HG03196 (cell line): ENCODE measurements around the gene PFKP.
"Not testable (repeated sequence)": the region's sequence is repeated elsewhere in the genome, so short reads cannot be mapped to it uniquely, and the experiment has no call there.

Experiments
- ATAC-seq: cut with Tn5 transposase; IDR thresholded peaks from one replicate; pipeline ENCODE4 v1.9.1; 2021; ENCODE audit not compliant: unreplicated experiment

PFKP gene

DNA sequence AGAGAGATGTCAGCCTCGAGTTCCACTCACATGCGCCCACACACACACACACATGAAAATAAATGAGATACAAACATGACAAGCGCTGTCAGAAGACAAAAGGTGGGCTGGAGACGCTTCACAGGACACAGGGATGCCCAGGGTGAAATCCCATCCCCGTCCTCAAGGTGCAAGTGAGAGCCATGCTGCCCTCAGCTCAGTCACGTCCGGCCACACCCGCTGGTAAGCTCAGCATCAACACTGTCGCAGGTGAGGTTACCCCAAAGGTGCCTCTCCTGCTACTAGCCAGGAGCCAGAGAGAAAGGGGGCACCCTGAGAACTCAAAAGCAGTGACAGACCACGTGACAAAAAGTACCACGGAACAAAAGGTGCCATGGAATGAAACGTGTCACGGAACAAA lies 83.0 kb downstream of the PFKP start:
- ATAC-seq: no peak

DNA sequence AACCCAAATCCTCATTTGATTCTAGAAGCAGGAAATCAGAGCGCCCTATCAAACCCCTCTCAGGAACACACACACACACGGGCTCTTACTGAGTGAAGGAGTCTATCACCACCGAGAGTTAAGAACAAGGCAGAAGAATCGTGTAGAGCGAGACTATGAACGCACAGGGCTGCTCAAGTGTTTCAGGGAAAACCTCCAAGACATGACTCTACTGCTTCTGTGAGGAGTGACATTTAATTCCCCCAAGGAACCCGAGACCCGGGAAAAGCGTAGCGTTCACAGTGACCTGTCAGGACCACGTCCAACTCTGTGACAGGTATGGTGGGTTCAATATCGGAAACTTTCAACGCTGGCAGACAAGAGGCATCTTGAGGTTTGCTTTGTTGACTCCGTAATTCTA lies 83.6 kb downstream of the PFKP start:
- no peak for ATAC-seq

DNA sequence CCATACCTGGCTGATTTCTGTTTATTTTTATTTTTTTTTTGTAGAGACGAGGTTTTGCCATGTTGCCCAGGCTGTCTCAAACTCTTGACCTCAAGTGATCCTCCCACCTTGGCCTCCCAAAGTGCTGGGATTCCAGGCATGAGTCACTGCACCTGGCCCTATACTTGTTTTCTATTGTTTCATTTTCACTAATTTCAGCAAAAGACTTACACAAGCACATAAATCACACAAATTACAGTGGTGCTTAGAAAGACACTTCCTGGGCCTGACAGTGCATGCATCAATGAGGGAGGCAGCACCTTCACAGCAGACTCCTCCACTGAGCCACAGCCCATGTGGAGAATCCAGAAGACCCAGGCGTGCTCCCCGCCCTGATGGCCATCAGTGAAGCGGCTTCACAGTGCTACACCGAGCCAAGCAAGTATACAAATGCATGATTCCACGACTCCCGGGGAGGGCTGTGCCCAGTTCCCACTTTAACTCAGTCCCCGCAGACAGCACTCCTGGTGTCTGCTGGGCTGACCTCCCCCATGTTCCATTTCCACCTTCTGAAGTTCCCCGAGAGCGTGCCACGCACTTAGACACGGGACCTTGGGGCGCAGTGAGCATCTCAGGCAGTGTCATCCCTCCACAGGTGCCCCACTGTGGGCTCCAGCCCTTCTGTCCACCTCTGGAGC lies 84.7 kb downstream of the PFKP start:
- no peak for ATAC-seq

DNA sequence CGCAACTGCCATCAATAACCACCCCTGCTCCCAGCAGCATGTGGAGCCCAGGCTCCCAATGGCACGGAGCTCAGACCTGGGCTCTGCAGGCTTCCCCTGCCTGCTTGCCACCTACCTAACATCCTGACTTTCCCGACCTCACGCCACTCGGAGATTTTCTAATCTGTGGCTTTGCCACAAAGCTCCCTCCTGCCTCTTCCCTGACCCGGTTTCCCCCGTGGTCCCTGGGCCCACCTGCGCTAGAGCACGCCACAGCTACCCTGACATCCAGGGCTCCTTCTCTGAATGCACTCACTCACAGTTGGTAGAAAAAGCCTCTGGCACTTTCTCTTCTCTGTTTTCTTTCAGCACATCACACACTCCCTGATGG lies 85.2 kb downstream of the PFKP start:
- no peak for ATAC-seq

DNA sequence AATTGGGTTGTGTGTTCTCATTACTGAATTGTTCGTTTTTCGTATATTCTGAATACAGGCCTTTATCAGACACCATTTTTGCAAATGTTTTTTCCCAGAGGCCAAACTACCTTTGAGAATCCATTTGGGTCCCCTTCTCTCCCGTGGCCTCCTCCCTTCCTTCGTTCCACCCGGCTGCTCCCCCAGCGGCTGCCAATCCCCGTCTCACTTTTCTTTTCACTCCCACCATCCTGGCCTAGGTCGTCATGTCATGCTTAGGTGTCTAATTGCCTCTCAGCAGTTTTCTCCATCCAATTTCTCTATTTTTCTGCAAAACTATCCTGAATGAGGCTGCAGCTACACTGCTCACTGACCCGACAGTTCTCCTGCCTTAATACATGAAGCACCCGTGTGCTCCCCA lies 87.3 kb downstream of the PFKP start:
- no peak for ATAC-seq

DNA sequence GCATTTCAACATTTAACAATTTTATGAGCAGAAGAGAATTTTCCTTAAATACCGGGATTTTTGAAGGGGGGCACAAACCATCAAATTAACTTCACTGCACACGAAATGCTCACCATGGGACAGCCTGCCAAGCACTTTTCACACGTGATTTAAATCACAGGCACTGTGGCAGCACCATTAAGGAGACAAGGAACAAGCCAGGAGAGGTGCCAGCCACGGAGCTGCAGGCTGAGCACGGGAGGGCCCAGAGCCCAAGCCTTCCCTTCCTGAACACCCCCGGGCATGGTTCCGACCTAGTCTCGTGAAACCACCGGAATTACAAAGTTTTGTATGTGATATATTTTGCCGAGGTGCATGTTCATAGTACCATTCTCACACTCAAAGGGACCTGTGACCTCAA lies 91.8 kb downstream of the PFKP start:
- no peak for ATAC-seq

DNA sequence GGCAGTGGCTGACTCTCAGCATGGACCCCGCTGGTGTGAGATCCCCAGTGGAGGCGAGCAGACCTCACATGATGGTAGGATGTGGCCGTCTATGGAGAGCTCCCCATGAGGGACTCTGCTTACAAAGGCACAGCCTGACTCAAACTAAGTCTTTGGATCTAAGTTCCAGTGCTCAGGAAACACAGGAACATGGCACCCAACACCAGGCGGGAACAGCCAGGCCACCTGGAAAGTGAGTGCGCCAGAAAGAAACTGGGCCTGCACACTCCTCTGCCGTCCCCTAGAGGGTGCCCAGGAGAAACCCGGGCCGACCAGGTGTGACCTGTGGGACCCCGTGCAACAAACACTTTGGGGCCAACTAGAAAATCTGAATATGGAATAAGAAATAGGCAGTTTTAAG lies 95.2 kb downstream of the PFKP start:
- ATAC-seq: no peak

DNA sequence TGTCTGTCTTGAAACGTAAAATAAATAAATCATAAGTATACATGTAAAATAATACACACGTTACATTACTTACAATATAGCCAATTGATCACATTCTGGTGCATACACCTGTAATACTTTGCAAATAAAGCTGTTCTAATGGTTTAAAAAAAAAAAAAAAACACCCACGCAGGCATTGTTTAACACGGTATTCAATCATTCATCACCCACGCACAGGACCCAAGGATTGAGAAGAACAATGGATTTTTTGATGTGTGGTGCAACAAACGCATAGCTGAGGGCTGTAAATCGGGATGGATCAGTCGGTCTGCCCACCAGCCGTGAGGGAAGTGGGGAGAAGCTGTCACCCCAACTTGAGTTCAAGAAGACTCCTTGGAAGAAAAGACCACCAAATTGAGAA lies 96.5 kb downstream of the PFKP start:
- ATAC-seq: no peak

DNA sequence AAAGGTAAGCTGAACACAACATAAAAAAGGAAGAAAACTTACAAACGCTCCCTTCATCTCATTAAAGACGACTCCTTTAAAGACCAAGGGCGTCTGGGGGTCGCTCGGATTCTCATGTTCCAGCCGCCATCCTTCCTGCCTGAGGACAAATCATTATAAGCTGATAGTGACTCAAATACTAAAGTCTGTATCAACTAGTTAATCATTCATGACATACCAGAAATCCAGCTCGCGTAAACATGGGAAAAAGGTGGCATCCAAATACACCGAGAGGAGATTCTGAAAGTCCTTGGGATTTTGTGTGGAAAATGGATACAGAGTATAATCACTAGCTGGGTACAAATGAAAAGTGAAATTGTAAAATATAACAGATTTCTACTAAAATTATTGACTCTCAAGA lies 97.8 kb downstream of the PFKP start:
- no peak for ATAC-seq

DNA sequence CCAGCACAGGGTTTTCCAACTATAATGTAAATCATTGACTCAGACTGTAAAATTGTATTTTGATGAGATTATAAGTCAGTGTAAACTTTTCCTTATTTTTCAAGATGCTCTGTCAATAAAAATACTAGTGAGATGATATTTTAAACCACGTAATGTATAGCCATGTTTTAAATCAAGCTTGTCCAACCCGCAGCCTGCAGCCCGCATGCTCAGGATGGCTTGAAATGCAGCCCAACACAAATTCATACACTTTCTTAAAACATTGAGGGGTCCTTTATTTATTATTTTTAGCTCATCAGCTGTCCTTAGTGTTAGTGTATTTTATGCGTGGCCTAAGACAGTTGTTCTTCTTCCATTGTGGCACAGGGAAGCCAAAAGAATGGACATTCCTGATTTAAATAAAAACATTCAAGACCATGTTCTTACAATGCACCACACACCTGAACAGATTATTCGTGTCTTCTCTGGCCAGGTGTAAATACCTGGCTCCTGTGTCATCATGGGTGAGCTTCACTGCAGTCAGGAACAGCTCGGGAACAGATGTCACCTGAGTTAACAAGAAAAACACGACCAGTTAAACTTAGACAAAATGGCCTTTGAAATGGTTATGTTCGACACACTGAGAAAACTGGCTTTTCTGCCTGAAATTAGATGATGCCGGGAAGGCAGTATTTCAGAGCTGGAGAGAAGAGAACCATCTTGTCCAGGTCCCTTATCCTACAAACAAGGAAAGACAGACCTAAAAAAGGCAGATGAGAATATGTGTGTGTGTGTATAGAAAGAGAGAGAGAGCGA lies 99.3 kb downstream of the PFKP start:
- no peak for ATAC-seq

DNA sequence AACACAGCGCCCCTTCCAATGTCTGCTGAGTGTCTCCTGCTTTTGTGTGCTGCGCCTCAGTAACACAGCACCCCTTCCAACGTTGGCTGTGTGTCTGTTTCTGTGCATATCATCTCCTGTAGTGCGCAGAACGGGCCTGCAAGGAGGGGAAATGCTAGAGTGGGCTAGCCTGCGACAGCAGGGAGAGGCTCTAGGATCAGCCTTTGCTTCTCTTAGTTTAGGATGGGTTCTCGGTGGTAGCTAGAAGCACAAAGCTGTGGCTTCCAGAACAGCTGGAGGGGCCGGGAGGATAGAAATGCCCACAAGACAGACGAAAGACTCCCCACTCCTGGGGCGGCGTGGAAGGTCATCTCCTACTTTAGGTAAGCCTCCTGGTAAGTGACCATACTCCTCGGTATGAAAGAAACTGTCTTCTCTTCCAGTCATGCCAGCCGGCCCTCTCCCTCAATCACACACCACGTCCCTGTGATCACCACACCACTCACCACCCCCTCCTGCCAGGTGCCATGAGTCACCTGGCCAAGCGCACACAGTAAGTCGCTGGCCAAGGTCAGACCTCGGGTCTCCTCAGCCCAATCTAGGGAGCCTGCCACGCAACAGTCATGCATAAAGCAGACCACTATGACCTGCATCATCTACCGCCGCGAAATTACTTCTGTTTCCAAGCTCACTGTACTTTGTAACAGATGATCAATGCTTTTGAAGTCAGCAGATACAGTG lies 100.4 kb downstream of the PFKP start:
- no peak for ATAC-seq

DNA sequence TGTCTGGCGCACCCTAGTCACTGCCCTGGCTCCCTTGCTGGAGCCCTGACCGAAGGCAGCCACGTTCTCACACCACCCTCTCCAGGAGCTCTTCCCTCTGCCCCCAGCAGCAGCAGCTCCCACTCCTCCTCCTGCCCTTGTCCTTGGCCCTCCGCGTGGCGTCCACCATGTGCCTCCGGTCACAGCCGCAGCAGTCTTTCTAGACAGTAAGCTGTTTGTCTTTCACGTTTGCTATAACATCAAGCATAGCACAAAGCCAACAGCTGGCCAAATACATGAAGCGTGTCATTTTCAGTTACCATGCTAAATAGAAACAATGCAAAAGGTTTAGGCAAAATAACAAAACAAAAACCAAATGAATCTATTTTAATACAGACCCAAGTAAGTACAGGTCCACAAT lies 101.9 kb downstream of the PFKP start:
- no peak for ATAC-seq

DNA sequence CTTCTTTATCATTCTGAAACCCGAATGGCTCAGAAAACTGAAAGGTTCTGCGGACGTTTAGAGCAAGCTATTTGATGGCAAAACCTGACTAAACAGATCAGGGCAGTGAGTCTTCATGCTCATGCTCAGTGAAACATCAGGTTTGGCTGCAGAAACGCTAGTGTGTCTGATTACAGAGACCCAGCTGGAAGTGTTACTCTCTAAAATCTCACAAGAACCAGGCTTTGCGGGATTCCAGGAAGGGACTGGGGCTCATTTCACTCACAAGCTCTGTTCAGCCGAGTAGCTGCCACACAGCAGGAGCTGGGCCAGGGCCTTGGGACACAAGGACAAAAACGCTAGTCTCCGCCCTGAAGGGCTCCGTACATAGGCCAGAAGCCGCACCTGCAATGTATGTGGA lies 102.3 kb downstream of the PFKP start:
- no peak for ATAC-seq

DNA sequence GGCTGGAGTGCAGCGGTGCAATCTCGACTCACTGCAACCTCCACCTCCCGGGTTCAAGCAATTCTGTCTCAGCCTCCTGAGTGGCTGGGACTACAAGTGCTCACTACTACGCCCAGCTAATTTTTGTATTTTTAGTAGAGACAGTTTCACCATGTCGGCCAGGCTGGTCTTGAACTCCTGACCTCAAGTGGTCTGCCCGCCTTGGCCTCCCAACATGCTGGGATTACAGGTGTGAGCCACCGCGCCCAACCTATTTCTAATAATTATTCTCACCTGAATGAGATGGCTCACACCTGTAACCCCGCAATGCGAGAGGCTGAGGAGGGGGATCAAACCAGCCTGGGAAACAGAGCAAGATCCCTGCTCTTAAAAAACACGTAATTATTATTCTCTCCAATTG lies 104.1 kb downstream of the PFKP start:
- ATAC-seq: not testable (repeated sequence)

DNA sequence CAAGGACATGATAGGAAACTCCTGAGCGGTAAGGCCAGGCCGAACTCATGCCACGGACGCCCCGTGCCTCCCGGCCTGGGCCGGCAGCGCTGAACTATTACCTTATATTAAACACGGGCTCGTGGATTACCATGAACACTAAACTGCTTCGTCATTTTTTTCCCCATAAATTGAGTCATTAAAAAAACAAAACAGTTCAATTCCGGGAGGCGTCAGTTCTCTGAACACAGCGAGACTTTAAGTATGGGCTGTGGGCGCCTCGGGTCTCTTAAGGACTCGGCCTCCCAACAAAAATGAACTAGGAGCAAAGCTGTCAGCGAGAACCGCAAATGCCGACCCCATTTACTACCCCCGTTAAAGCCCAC lies 104.7 kb downstream of the PFKP start:
- no peak for ATAC-seq

DNA sequence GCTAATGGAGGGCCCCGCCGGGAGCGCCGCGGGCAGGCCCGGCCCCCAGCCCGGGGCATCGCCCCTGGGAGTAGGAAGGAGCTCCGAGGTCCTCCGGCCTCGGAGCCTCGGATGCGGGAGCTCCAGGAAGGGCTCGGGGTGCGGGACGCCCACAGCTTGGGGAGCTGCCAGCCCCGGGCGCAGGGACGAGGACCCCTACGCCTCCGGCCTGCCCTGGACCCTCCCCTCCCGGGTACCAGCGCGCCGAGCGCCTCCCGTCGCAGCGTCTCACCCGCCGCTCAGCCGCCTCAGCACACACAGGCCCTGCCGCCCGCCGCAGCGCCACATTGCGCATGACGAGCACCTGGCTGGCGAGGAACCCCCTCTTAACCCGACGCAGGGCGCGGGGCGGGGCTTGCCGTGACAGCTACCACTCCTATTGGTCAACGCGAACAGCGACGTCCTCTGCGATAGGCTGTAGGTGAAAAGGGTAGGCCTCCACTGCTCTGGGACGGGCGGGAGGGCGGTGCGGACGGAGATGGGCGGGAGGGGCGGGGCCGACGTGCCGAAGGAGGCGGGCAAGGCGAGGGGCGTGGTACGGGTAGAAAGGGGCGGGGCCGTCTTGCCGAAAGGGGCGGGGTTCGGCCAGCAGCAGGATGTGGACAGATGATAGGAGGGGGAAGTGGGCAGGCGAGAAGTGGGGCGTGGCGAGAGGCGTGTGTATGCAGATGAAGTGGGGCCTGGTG lies 105.3 kb downstream of the PFKP start, which contains the start of gene PITRM1:
Gene PITRM1 (minus strand): TSS at position 337 of the 725 bp plus-strand sequence. CDS start 10 bp downstream, at position 327.
- ATAC-seq: peak; percentile 97

DNA sequence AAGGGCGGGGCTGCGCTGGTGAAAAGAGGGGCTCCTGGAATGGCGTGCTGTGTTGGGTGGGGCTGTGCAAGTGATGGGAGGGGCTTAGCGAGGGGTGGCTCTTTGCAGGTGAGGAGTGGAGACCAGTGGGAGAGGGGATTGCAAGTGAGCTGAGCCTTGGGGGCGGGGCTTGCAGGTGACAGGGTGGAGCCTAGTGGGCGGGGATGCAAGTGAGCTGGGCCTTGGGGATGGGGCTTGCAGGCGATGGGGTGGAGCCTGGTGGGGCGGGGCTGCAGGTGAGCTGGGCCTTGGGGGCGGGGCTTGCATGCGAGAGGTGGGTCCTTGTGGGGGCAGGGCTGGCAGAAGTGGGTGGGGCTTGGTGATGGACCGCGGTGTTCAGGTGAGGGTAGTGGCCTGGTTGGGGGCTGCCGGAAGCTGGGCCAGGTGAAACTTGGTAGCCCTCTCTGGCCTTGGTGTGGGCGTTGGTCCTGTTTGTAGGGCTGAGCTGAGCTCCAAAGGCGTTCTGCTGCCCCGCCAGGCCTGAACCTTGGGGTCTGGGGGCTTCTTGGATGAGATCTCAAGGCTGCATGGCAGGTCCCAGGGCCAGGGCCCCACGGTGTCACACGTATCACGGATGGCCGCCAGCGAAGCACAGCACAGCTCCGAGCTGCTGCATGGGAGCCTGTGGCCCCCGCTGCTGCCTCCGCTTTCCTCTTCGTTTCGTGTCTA lies 106.0 kb downstream of the PFKP start:
- peak; percentile 25 for ATAC-seq

DNA sequence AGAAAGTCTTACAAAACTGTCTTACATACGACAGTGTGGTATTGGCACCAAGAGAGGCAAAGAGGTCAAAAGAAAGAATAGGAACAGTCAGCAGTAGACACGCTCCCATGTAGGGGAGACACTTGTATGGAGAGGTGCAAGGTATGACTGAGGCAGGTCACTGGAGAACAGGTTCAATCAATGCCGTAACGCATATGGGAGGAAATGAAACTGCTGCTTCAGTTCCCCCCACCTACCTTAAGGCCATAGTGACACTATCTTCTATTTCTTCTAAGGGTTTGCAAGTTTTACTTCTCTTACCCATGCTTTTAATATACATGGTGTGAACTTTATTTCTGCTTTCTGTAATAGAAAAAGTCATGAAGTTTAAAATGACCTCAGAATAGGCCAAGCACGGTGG lies 110.7 kb downstream of the PFKP start:
- no peak for ATAC-seq

DNA sequence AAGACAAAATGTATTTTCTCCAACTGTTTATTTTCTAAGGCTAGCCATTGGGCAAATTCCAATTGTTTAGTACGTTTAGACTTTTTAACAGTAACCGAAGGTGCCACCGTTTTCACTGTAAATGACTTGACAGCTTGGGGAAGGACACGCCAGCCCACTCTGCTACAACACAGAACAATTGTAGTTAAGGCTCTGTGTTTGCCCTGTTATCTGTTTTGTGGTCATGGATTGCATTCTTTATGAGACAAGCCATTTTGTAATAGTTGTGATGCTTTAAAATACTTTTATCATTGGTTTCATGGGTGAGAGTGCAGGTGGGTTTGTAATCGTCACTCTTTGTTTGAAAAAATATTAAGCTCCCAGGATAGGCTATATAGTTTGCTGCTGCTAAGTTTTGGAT lies 111.8 kb downstream of the PFKP start:
- ATAC-seq: no peak

DNA sequence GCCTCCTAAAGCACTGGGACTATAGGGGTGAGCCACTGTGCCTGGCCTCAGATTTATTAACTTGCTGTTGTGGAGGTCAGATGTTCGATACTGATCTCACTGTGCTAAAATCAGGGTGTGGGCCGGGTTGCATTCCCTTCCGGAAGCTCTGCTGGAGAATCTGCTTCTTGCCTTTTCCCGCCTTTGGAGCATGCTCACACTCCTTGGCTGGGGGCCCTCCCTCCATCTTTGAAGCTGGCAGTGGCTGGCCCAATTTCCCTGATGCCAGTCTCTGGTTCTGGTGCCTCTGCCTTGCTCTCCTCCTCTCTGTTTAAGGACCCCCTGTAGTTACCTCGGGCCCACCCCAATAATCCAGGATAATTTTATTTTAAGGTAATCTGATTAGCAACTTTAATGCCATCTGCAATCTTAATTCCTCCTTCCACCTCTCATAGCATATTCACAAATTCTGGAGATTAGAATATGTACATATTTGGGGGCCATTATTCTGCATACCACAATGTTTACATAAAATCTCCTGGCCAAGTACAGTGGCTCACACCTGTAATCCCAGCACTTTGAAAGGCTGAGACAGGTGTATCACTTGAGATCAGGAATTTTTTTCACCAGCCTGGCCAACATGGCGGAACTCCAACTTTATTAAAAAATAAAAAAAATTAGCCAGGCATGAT lies 113.1 kb downstream of the PFKP start:
- ATAC-seq: no peak
